AG04450 (cell line): ENCODE results near the gene SIGLEC1. TPM values are rescaled to one million over a fixed set of nuclear protein-coding genes. Genes with fewer than 3 reads are reported as not detected.

Source experiments
- CTCF ChIA-PET: fragments of 300-600, 350-600 bp; formaldehyde crosslinking; extraction: SDS; loops from one replicate; lab custom pipeline; 2022; ENCODE audit warnings: antibody characterized with exemption, inconsistent platforms; lab: Charles Lee
- POLR2A ChIA-PET: fragments of 350-600 bp; formaldehyde crosslinking; extraction: SDS; loops from one replicate; lab custom pipeline; 2021; ENCODE audit warnings: antibody characterized with exemption, inconsistent platforms; lab: Yijun Ruan, JAX
- DNase-seq: peaks from one replicate; pipeline ENCODE4 v3.0.0-alpha.2; 2011; ENCODE audit warnings: low read depth, low spot score
- H3K27ac ChIP-seq: one replicate; pipeline ENCODE4 v1.5.1; 2012; ENCODE audit warnings: low read depth, low read length, control low read depth
- H3K27me3 ChIP-seq: one replicate; pipeline ENCODE4 v1.6.0; 2012; ENCODE audit warnings: low read length; ENCODE audit not compliant: control insufficient read depth, insufficient read depth
- H3K4me3 ChIP-seq: 2 replicates; pipeline ENCODE4 v1.5.1; 2011; ENCODE audit warnings: mild to moderate bottlenecking, low read depth, low read length, control low read depth
- H3K9me3 ChIP-seq: 2 replicates; pipeline ENCODE4 v1.5.1; 2012; ENCODE audit warnings: low read length; ENCODE audit not compliant: control insufficient read depth, insufficient read depth
- CTCF ChIP-seq: IDR thresholded peaks from 2 replicates; pipeline ENCODE4 v1.5.1; 2011; ENCODE audit warnings: low read depth, low read length, control low read depth, inconsistent platforms
- polyA plus RNA-seq: library from polyadenylated mRNA; depleted of rRNA; stranded (reverse); fragments of >200 nt; gene quantifications from 2 replicates; pipeline ENCODE4 v1.2.3, GENCODE V29; 2011

Gene SIGLEC1
- polyA plus RNA-seq, 1 experiment = not detected

GRCh38 chr20:3729811-3730540 is 17.6 kb upstream of the SIGLEC1 start:
- CTCF ChIA-PET = no interaction called here
- Histone ChIP-seq H3K4me3 (no peak overlapping the region), H3K27me3 (peaks cover 48% of the 10 kb centered on the region), H3K27ac (no peak overlapping the region), H3K9me3 (no peaks in the 10 kb centered on the region)
- no peak for TF ChIP-seq CTCF
- no peak for DNase-seq
- POLR2A ChIA-PET = no interaction called here

- no peak for DNase-seq
These were observed 17.0 kb upstream of the SIGLEC1 start for GRCh38 chr20:3729378-3729777.

GRCh38 chr20:3728876-3729275 is 16.5 kb upstream of the SIGLEC1 start:
- H3K27me3 ChIP-seq = peaks cover 59% of the 10 kb centered on the region
- POLR2A ChIA-PET = no interaction called here
- DNase-seq = no peak
- H3K9me3 ChIP-seq = no peaks in the 10 kb centered on the region
- no peak for TF ChIP-seq CTCF
- H3K4me3 ChIP-seq = no peak overlapping the region
- CTCF ChIA-PET = interaction anchor here (3.7 kb wide), 1 partner anchor 12 kb away, joined by 26 read pairs; no protein-coding TSS in a partner anchor
- H3K27ac ChIP-seq = no peak overlapping the region

More at GRCh38 chr20:3729378-3729777, 17.0 kb upstream of the SIGLEC1 start:
- ChIA-PET CTCF (no interaction called here), POLR2A (no interaction called here)
- Histone ChIP-seq H3K27ac (no peak overlapping the region), H3K4me3 (no peak overlapping the region), H3K9me3 (no peaks in the 10 kb centered on the region), H3K27me3 (peaks cover 54% of the 10 kb centered on the region)
- TF ChIP-seq CTCF = no peak

- no peak for DNase-seq
These were observed 16.0 kb upstream of the SIGLEC1 start for GRCh38 chr20:3728354-3728753.

More at GRCh38 chr20:3728354-3728753, 16.0 kb upstream of the SIGLEC1 start:
- Histone ChIP-seq H3K4me3 (no peak overlapping the region), H3K27me3 (peaks cover 57% of the 10 kb centered on the region), H3K9me3 (no peaks in the 10 kb centered on the region), H3K27ac (no peak overlapping the region)
- CTCF ChIA-PET = interaction anchor here (2.8 to 3.7 kb wide), 2 partner anchors 12 to 17 kb away, joined by 16 to 26 read pairs; no protein-coding TSS in a partner anchor
- POLR2A ChIA-PET = no interaction called here
- no peak for TF ChIP-seq CTCF
